ENCODE results near the gene PTCRA. TPM values are rescaled to one million over a fixed set of nuclear protein-coding genes. Genes with fewer than 3 reads are reported as not detected.
"Not testable (repeated sequence)": the region's sequence is repeated elsewhere in the genome, so short reads cannot be mapped to it uniquely, and the experiment has no call there.

PTCRA gene
- polyA plus RNA-seq, 3 donors, result 0.27 to 0.83 (median 0.55) TPM

- Histone ChIP-seq H3K4me1 (ENCODE audit: control insufficient read depth in 1 of 2, insufficient read depth in 2 of 2, low read length in 2 of 2) (peaks cover 14 to 19% of the 10 kb centered on the region in 2 donors), H3K4me3 (replicated peaks in 1 of 3; ENCODE audit: low read depth in 2 of 3, low read length in 3 of 3) (no peak overlapping the region), H3K9ac (ENCODE audit: insufficient read depth, low read length, poor library complexity, severe bottlenecking) (no peak overlapping the region), H3K79me2 (ENCODE audit: insufficient read depth, low read length) (peaks cover 32% of the 10 kb centered on the region), H3K27ac (ENCODE audit: low read depth in 1 of 2, low read length in 2 of 2) (no peak overlapping the region), H2AFZ (ENCODE audit: insufficient read depth, low read depth, low read length, poor library complexity, severe bottlenecking) (peak overlapping the region; percentile 63), H3K9me3 (replicated peaks in 1 of 2; ENCODE audit: control insufficient read depth in 1 of 2, insufficient read depth in 1 of 2, low read length in 2 of 2) (no peaks in the 10 kb centered on the region), H3K36me3 (replicated peaks in 1 of 2; ENCODE audit: control insufficient read depth in 1 of 2, insufficient read depth in 2 of 2, low read length in 2 of 2) (peaks cover 3 to 11% of the 10 kb centered on the region in 2 donors), H4K20me1 (ENCODE audit: insufficient read depth, low read length) (no peaks in the 10 kb centered on the region), H3K4me2 (replicated peaks; ENCODE audit: extremely low read depth, low read length, poor library complexity, severe bottlenecking) (no peak overlapping the region), H3K27me3 (ENCODE audit: control insufficient read depth in 2 of 2, insufficient read depth in 2 of 2, low read length in 2 of 2) (no peaks in the 10 kb centered on the region)
- intact Hi-C loops (cut with micrococcal nuclease), result loop anchor here (2.0 to 5.0 kb wide), 2 partner anchors 15 to 215 kb away; no protein-coding TSS in a partner anchor
- no peaks in the 10 kb centered on the region for H3K9me3 Mint-ChIP-seq
- DNase-seq, result no peak
- H3K27ac Mint-ChIP-seq, result peak overlapping the region in 1 of 7 donors; percentile 10
- 90% methylated on average over 3 of the region's 3 CpGs for WGBS (ENCODE audit: insufficient coverage)
- TF ChIP-seq, protein P1, sequence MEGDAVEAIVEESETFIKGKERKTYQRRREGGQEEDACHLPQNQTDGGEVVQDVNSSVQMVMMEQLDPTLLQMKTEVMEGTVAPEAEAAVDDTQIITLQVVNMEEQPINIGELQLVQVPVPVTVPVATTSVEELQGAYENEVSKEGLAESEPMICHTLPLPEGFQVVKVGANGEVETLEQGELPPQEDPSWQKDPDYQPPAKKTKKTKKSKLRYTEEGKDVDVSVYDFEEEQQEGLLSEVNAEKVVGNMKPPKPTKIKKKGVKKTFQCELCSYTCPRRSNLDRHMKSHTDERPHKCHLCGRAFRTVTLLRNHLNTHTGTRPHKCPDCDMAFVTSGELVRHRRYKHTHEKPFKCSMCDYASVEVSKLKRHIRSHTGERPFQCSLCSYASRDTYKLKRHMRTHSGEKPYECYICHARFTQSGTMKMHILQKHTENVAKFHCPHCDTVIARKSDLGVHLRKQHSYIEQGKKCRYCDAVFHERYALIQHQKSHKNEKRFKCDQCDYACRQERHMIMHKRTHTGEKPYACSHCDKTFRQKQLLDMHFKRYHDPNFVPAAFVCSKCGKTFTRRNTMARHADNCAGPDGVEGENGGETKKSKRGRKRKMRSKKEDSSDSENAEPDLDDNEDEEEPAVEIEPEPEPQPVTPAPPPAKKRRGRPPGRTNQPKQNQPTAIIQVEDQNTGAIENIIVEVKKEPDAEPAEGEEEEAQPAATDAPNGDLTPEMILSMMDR (IDR thresholded peaks at IDR 0.05), result no peak
- peaks cover 16% of the 10 kb centered on the region for H3K4me1 Mint-ChIP-seq
- H3K4me3 Mint-ChIP-seq, result no peak overlapping the region
- peaks cover 0 to 2% (median 2%) of the 10 kb centered on the region in 3 donors for H3K27me3 Mint-ChIP-seq (ENCODE audit: low read depth in 3 of 3)
- H3K36me3 Mint-ChIP-seq, result peaks cover 0 to 16% of the 10 kb centered on the region in 2 donors
These were observed 38.2 kb upstream of the PTCRA start for GRCh38 chr6:42877695-42878094.

- H3K27ac Mint-ChIP-seq, result peak within 1 kb of the TSS; percentile 98 to 100 (median 100)
- DNase-seq, result peak; percentile 76 to 87 (median 80)
- Histone ChIP-seq H3K79me2 (ENCODE audit: insufficient read depth, low read length) (peaks cover 48% of the 10 kb centered on the region), H3K9ac (ENCODE audit: insufficient read depth, low read length, poor library complexity, severe bottlenecking) (peak within 1 kb of the TSS; percentile 96), H2AFZ (ENCODE audit: insufficient read depth, low read depth, low read length, poor library complexity, severe bottlenecking) (peak within 1 kb of the TSS; percentile 100), H3K27me3 (ENCODE audit: control insufficient read depth in 2 of 2, insufficient read depth in 2 of 2, low read length in 2 of 2) (no peaks in the 10 kb centered on the region), H3K4me3 (replicated peaks in 1 of 3; ENCODE audit: low read depth in 2 of 3, low read length in 3 of 3) (peak within 1 kb of the TSS; percentile 53 to 98 (median 89)), H4K20me1 (ENCODE audit: insufficient read depth, low read length) (no peaks in the 10 kb centered on the region), H3K4me2 (replicated peaks; ENCODE audit: extremely low read depth, low read length, poor library complexity, severe bottlenecking) (peak within 1 kb of the TSS; percentile 89), H3K9me3 (replicated peaks in 1 of 2; ENCODE audit: control insufficient read depth in 1 of 2, insufficient read depth in 1 of 2, low read length in 2 of 2) (no peaks in the 10 kb centered on the region), H3K36me3 (replicated peaks in 1 of 2; ENCODE audit: control insufficient read depth in 1 of 2, insufficient read depth in 2 of 2, low read length in 2 of 2) (peaks cover 22 to 30% of the 10 kb centered on the region in 2 donors), H3K27ac (ENCODE audit: low read depth in 1 of 2, low read length in 2 of 2) (peak within 1 kb of the TSS; percentile 63 to 98), H3K4me1 (ENCODE audit: control insufficient read depth in 1 of 2, insufficient read depth in 2 of 2, low read length in 2 of 2) (peaks cover 14 to 19% of the 10 kb centered on the region in 2 donors)
- TF ChIP-seq, protein P1 (IDR thresholded peaks at IDR 0.05), result no peak
- no peaks in the 10 kb centered on the region for H3K9me3 Mint-ChIP-seq
- peaks cover 0 to 2% (median 0%) of the 10 kb centered on the region in 3 donors for H3K27me3 Mint-ChIP-seq (ENCODE audit: low read depth in 3 of 3)
- H3K4me3 Mint-ChIP-seq, result peak within 1 kb of the TSS; percentile 98 to 99
- intact Hi-C loops (cut with micrococcal nuclease), result loop anchor here (2.0 to 5.0 kb wide), 2 partner anchors 13 to 217 kb away; no protein-coding TSS in a partner anchor
- WGBS (ENCODE audit: insufficient coverage), result 0% methylated on average over 35 of the region's 41 CpGs
- H3K36me3 Mint-ChIP-seq, result peaks cover 17 to 33% of the 10 kb centered on the region in 2 donors
- H3K4me1 Mint-ChIP-seq, result peaks cover 16% of the 10 kb centered on the region
These were observed 36.2 kb upstream of the PTCRA start, which contains the start of gene RPL7L1 for GRCh38 chr6:42879372-42880239. TSS of gene RPL7L1 (plus strand) at chr6:42879616. CDS start at chr6:42879911, 295 bp downstream.

DNA sequence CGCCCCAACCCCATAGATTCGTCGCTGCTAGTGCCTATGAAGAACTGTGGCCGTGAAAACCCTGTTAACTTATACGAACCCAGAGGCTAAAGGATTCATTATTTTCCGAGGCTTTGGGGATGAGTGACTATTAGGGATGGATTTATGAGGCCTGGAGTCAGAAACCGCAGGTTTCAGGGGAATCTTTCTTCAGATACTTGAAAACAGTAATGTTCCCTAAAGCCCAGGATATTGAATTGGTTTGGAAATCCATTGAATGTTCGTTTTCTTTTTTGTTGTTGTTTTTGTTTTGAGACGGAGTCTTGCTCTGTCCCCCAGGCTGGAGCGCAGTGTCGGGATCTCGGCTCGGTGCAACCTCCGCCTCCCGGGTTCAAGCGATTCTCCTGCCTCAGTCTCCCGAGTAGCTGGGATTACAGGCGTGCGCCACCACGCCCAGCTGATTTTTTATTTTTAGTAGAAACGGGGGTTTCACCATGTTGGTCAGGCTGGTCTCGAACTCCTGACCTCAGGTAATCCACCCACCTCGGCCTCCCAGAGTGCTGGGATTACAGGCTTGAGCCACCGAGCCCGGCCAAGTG, 35.5 kb upstream of the PTCRA start:
- Histone ChIP-seq H3K27ac (ENCODE audit: low read depth in 1 of 2, low read length in 2 of 2) (peak overlapping the region; percentile 63 to 98), H3K4me1 (ENCODE audit: control insufficient read depth in 1 of 2, insufficient read depth in 2 of 2, low read length in 2 of 2) (peaks cover 14 to 19% of the 10 kb centered on the region in 2 donors), H3K9ac (ENCODE audit: insufficient read depth, low read length, poor library complexity, severe bottlenecking) (peak overlapping the region; percentile 96), H3K4me2 (replicated peaks; ENCODE audit: extremely low read depth, low read length, poor library complexity, severe bottlenecking) (peak overlapping the region; percentile 89), H2AFZ (ENCODE audit: insufficient read depth, low read depth, low read length, poor library complexity, severe bottlenecking) (peak overlapping the region; percentile 100), H3K36me3 (replicated peaks in 1 of 2; ENCODE audit: control insufficient read depth in 1 of 2, insufficient read depth in 2 of 2, low read length in 2 of 2) (peaks cover 29 to 37% of the 10 kb centered on the region in 2 donors), H3K79me2 (ENCODE audit: insufficient read depth, low read length) (peaks cover 52% of the 10 kb centered on the region), H3K4me3 (replicated peaks in 1 of 3; ENCODE audit: low read depth in 2 of 3, low read length in 3 of 3) (peak overlapping the region; percentile 53 to 98 (median 89))
- Mint-ChIP-seq H3K36me3 (peaks cover 24 to 40% of the 10 kb centered on the region in 2 donors), H3K4me1 (peaks cover 16% of the 10 kb centered on the region), H3K4me3 (peak overlapping the region; percentile 98 to 99), H3K27ac (peak overlapping the region; percentile 98 to 100 (median 100))
- H3K9me3 ChIP-seq (replicated peaks in 1 of 2; ENCODE audit: control insufficient read depth in 1 of 2, insufficient read depth in 1 of 2, low read length in 2 of 2); H3K27me3 ChIP-seq (ENCODE audit: control insufficient read depth in 2 of 2, insufficient read depth in 2 of 2, low read length in 2 of 2); H3K9me3 Mint-ChIP-seq; intact Hi-C loops (cut with micrococcal nuclease); H3K27me3 Mint-ChIP-seq (ENCODE audit: low read depth in 3 of 3); H4K20me1 ChIP-seq (ENCODE audit: insufficient read depth, low read length); DNase-seq: not testable (repeated sequence)
- 14% methylated on average over 21 of the region's 25 CpGs for WGBS (ENCODE audit: insufficient coverage)
